Colonic mucosa (tissue), 4 donors: Measurements from ENCODE around the gene CCDC142. TPM values are rescaled to one million over a fixed set of nuclear protein-coding genes. Genes with fewer than 3 reads are reported as not detected.

Source experiments
- DNase-seq: peaks from one replicate; pipeline ENCODE4 v3.0.0-alpha.2; 2020
- H3K27ac ChIP-seq: fragments of 200-600 bp; one replicate; pipeline ENCODE4 v1.8.0; 2021
- H3K27me3 ChIP-seq: fragments of 200-600 bp; one replicate; pipeline ENCODE4 v1.8.0; 2021
- H3K36me3 ChIP-seq: fragments of 200-600 bp; one replicate; pipeline ENCODE4 v1.8.0; 2021
- H3K4me1 ChIP-seq: fragments of 200-600 bp; one replicate; pipeline ENCODE4 v1.8.0; 2021; ENCODE audit warnings: mild to moderate bottlenecking
- H3K4me3 ChIP-seq: fragments of 200-600 bp; one replicate; pipeline ENCODE4 v1.8.0; 2021
- H3K9ac ChIP-seq, 2 donors: one replicate each; pipeline ENCODE4 v1.7.0; 2013; ENCODE audit warnings: control low read depth in 2 of 2, low read depth in 2 of 2, low read length in 2 of 2
- H3K9me3 ChIP-seq: fragments of 200-600 bp; one replicate; pipeline ENCODE4 v1.8.0; 2021
- intact Hi-C: fragments of 100-400 bp; cut with DNase I; formaldehyde crosslinking; loops from one replicate; pipeline ENCODE4 v1.14.1; 2022
- total RNA-seq, 2 donors: library from RNA; stranded (reverse); fragmentation: NEBNext Ultra II Directional in 1 of 2; extraction: Animal tissue kit (Norgen Biotek cat#: 25700) in 1 of 2; gene quantifications; one replicate each; pipeline ENCODE4 v1.2.1, GENCODE V29; 2021
- TF ChIP-seq, protein P1 (sequence below): fragments of 200-600 bp; IDR thresholded peaks from one replicate; pipeline ENCODE4 v1.8.0; 2022; ENCODE audit warnings: antibody characterized with exemption, mild to moderate bottlenecking
- donor health status: healthy.
- donor health status: DM: no; HTN: no; CAD: no.
- donor health status: DM: no; HTN: no; CAD: no.

Gene CCDC142
- total RNA-seq, 2 donors from 2014 or later, result 14.5 to 28.3 TPM

DNA sequence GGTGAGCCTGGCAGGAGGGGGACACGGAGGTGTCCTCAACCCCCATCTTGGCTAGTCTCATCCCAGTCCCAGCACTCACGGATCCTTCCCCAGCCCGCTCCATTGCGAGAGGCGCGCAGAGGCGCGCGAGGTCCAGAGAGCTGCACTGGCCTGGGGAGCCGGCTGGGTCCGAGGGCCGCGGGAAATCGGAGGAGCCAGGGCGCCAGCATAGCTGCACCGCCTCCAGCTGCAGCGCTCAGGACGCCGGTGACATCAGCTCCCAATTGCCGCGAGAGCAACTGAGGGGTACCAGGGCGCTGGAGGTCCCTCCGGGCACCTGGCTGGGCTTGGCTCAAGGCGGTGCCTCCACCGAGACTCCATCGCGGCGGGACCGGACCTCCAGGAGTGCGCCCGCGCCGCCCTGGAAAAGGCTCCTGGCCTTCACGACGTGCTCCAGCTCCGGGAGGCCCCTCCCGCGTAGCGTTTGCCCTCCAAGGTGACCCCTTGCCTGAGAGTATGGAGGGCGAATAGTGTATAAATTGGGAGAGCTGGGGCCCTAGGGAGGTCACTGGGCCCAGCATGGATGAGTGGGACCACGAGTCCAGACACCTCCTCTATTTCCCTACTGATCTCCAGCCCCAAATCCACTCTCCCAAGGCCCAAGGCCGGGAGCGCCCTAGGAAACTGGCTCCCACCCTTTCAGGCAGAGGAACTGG, 46.5 kb downstream of the CCDC142 start:
- no peak for DNase-seq
- Histone ChIP-seq H3K27ac (no peak overlapping the region), H3K9ac (no peak overlapping the region), H3K9me3 (no peaks in the 10 kb centered on the region), H3K4me1 (peaks cover 5% of the 10 kb centered on the region), H3K27me3 (no peaks in the 10 kb centered on the region), H3K4me3 (no peak overlapping the region), H3K36me3 (no peaks in the 10 kb centered on the region)
- intact Hi-C loops, result no loop called here
- TF ChIP-seq, protein P1, sequence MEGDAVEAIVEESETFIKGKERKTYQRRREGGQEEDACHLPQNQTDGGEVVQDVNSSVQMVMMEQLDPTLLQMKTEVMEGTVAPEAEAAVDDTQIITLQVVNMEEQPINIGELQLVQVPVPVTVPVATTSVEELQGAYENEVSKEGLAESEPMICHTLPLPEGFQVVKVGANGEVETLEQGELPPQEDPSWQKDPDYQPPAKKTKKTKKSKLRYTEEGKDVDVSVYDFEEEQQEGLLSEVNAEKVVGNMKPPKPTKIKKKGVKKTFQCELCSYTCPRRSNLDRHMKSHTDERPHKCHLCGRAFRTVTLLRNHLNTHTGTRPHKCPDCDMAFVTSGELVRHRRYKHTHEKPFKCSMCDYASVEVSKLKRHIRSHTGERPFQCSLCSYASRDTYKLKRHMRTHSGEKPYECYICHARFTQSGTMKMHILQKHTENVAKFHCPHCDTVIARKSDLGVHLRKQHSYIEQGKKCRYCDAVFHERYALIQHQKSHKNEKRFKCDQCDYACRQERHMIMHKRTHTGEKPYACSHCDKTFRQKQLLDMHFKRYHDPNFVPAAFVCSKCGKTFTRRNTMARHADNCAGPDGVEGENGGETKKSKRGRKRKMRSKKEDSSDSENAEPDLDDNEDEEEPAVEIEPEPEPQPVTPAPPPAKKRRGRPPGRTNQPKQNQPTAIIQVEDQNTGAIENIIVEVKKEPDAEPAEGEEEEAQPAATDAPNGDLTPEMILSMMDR, result no peak

DNA sequence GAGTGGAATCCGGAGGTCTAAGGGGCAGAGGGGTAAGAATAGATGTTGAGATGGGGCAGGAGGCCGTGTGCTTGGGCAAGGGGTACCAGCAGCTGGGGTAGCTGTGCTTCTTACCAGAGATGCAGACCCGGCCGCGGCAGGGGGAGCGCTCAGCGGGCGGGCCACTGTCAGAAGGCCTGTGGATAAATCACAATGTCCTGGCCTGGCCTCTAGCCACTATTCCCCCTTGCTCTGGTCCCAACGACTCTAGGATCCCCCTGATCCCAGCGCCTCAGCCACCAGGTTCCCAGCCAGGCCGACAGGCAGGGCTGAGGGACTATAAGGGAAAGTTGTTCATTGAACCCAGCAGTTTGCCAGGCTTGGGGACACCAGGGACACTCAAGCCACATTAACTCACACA, 52.3 kb downstream of the CCDC142 start:
- no peak for DNase-seq
- no peak overlapping the region for H3K4me3 ChIP-seq
- H3K27ac ChIP-seq, result peak overlapping the region; percentile 11
- intact Hi-C loops, result no loop called here
- no peaks in the 10 kb centered on the region for H3K4me1 ChIP-seq
- H3K9ac ChIP-seq, result peak overlapping the region in 1 of 2 donors; percentile 55
- no peaks in the 10 kb centered on the region for H3K36me3 ChIP-seq
- TF ChIP-seq, protein P1, result no peak
- H3K27me3 ChIP-seq, result no peaks in the 10 kb centered on the region
- no peaks in the 10 kb centered on the region for H3K9me3 ChIP-seq

DNA sequence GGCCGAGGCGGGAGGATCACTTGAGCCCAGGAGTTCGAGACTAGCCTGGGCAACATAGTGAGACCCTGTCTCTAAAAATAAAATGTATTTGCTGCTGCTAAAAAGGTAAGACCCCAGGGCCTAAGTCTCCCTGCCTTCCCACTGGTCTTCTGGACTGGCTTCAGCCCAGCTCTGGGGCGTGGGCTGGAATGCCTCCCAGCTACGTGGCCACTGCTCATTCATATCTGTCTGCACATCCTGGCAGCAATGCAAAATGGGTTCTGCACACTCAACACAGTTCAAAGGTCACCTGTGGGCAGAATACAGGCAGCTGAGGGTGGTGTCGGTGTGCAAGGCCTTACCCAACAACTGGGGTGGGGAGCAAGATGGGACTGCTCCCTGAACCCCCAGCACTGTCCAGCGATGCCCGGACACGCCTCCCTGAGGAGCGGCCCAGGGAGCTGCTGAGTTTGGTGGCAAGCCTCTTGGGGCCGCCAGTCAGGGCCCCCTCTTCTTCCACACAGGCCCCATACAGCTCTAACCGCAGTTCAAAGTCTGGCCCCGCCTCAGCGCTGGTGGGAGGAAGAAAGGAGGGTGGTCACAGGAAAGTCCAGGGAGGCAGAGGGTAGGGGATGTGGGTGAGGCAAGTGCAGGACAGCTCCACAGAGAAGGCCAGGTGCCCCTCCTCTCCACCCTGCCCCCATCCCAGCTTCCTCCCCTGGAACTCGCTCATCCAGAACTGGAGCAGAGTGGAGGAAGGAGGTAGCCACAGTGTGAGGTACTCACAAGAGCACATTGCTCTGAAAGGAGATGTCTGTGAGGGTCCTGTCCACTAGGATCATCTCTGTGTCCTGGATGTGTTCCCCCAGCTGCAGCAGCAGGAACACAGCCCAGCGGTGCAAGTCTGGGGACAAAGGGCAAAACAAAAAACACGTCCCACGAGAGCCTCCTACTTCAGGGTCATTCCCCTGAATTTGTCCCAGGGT, 53.0 kb downstream of the CCDC142 start:
- Histone ChIP-seq H3K27me3 (no peaks in the 10 kb centered on the region), H3K9ac (peak overlapping the region in 1 of 2 donors; percentile 55), H3K27ac (peak overlapping the region; percentile 11), H3K4me3 (no peak overlapping the region), H3K4me1 (no peaks in the 10 kb centered on the region), H3K9me3 (no peaks in the 10 kb centered on the region), H3K36me3 (no peaks in the 10 kb centered on the region)
- peak; percentile 77 for DNase-seq
- TF ChIP-seq, protein P1, result no peak
- intact Hi-C loops, result no loop called here

DNA sequence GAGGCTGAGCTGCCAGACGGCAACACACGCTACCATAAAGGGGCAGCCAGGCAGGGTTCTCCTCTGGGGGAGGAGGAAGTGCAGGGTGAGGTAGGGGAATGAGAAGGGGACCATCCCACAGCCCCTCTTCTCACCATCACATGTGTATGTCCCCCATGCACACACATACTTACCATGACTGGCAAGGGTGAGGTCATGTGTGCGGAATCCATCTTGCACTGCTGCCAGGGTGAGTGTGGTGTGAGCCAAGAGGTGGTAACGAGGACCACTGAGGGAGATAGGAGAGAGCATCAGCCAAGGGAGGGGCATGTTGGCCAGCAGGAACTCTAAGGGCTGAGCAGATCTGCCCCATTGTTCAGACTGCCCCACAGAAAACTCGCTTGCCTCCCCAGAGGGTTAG, 54.1 kb downstream of the CCDC142 start:
- DNase-seq, result no peak
- Histone ChIP-seq H3K27me3 (no peaks in the 10 kb centered on the region), H3K27ac (no peak overlapping the region), H3K9me3 (no peaks in the 10 kb centered on the region), H3K36me3 (no peaks in the 10 kb centered on the region), H3K4me3 (no peak overlapping the region), H3K4me1 (no peaks in the 10 kb centered on the region), H3K9ac (no peak overlapping the region)
- intact Hi-C loops, result no loop called here
- TF ChIP-seq, protein P1, result no peak

DNA sequence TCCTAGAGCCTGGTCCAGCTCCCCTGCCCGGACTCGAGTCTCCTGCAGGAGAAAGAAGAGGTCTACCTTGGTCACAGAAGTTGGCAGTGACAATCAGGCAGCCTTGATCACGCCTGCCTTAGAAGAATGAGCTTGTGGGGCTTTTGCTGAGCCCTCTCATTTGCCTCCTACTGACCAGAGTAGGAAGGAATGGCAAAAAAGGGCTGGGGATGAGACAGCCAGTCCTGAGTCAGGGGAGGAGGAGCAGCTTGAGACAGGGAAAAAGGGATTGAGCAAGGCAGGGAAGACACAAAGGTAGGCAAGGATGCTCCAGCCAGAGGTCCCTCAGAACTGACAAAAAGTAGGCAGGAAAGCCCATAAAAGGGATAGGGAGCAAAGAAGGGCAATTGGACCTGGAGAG, 55.2 kb downstream of the CCDC142 start:
- no peak overlapping the region for H3K27ac ChIP-seq
- TF ChIP-seq, protein P1, result no peak
- no peaks in the 10 kb centered on the region for H3K4me1 ChIP-seq
- H3K36me3 ChIP-seq, result no peaks in the 10 kb centered on the region
- H3K9me3 ChIP-seq, result no peaks in the 10 kb centered on the region
- no peak overlapping the region for H3K4me3 ChIP-seq
- intact Hi-C loops, result no loop called here
- no peak for DNase-seq
- no peak overlapping the region for H3K9ac ChIP-seq
- H3K27me3 ChIP-seq, result no peaks in the 10 kb centered on the region
